Endothelial cell of umbilical vein (primary cell): ENCODE data around the gene ETV3L. TPM values are rescaled to one million over a fixed set of nuclear protein-coding genes. Genes with fewer than 3 reads are reported as not detected.

ENCODE experiments used
- BruUV-seq: library from RNA; stranded (reverse); fragments of 400-500 nt; replicated peaks from 2 replicates; lab custom pipeline; 2021; lab: Mats Ljungman, UMichigan
- CTCF ChIA-PET: fragments of 300-600, 350-600 bp; sonication (Branson Sonifier 250); formaldehyde crosslinking; loops from one replicate; lab custom pipeline; 2021; ENCODE audit warnings: antibody characterized with exemption, inconsistent platforms; lab: Charles Lee
- POLR2A ChIA-PET: fragments of 300-600, 350-600 bp; sonication (Branson Sonifier 250); formaldehyde crosslinking; loops from one replicate; lab custom pipeline; 2021; ENCODE audit warnings: antibody characterized with exemption, inconsistent platforms; lab: Charles Lee
- DNase-seq: peaks from one replicate; pipeline ENCODE4 v3.0.0-alpha.2; 2011; ENCODE audit warnings: low read depth, low spot score
- FAIRE-seq: peaks from 2 replicates; lab custom pipeline; 2011; peaks lifted over from hg19 to GRCh38; lab: Jason Lieb, UNC
- H2AFZ ChIP-seq: 2 replicates; pipeline ENCODE4 v1.6.0; 2012; ENCODE audit warnings: low read depth, low read length, control low read depth, inconsistent platforms
- H3K27ac ChIP-seq: 2 replicates; pipeline ENCODE4 v1.5.1; 2011; ENCODE audit warnings: low read depth, mild to moderate bottlenecking, control low read depth, low read length, moderate library complexity; ENCODE audit not compliant: insufficient read depth
- H3K27me3 ChIP-seq, 2 experiments: 2 replicates each; pipeline versions ENCODE4 v1.6.0 to v1.6.1; 2011; ENCODE audit warnings: low read length in 2 of 2, mixed read lengths in 1 of 2; ENCODE audit not compliant: control insufficient read depth in 2 of 2, insufficient read depth in 2 of 2
- H3K36me3 ChIP-seq, 2 experiments: 2 replicates in 1 of 2; 3 replicates in 1 of 2; pipeline ENCODE4 v1.5.1; 2011; ENCODE audit warnings: low read length in 2 of 2, mild to moderate bottlenecking in 1 of 2, moderate library complexity in 1 of 2; ENCODE audit not compliant: control insufficient read depth in 2 of 2, insufficient read depth in 2 of 2; ENCODE audit errors: extremely low read depth in 1 of 2
- H3K4me1 ChIP-seq: 3 replicates; pipeline ENCODE4 v1.5.1; 2011; ENCODE audit warnings: mild to moderate bottlenecking, low read length; ENCODE audit not compliant: control insufficient read depth, insufficient read depth; ENCODE audit errors: extremely low read depth
- H3K4me2 ChIP-seq: 2 replicates; pipeline ENCODE4 v1.6.1; 2011; ENCODE audit warnings: low read length, control low read depth, mixed read lengths; ENCODE audit not compliant: insufficient read depth
- H3K4me3 ChIP-seq, 3 experiments: fragments of 200-600 bp in 1 of 3; sonication (generic), shearing (Covaris generic) in 1 of 3; replicated peaks in 1 of 3; 2 replicates each; pipeline ENCODE4 v1.5.1; 2011 to 2016; ENCODE audit warnings: control low read depth in 3 of 3, low read length in 3 of 3, mild to moderate bottlenecking in 2 of 3, inconsistent platforms in 1 of 3, low read depth in 1 of 3, moderate library complexity in 1 of 3; ENCODE audit not compliant: insufficient read depth in 1 of 3
- H3K79me2 ChIP-seq: 2 replicates; pipeline ENCODE4 v1.6.0; 2012; ENCODE audit warnings: low read length, inconsistent platforms; ENCODE audit not compliant: control insufficient read depth, insufficient read depth
- H3K9ac ChIP-seq: replicated peaks from 2 replicates; pipeline ENCODE3; 2011; ENCODE audit warnings: low read length, control low read depth; ENCODE audit not compliant: insufficient read depth; ENCODE audit errors: extremely low read depth
- H3K9me1 ChIP-seq: replicated peaks from 3 replicates; pipeline ENCODE4 v1.6.0; 2011; ENCODE audit warnings: mild to moderate bottlenecking, low read length; ENCODE audit not compliant: control insufficient read depth, insufficient read depth; ENCODE audit errors: extremely low read depth
- H3K9me3 ChIP-seq: replicated peaks from 2 replicates; pipeline ENCODE4 v1.5.1; 2012; ENCODE audit warnings: low read length, inconsistent platforms; ENCODE audit not compliant: control insufficient read depth, insufficient read depth
- H4K20me1 ChIP-seq: replicated peaks from 2 replicates; pipeline ENCODE3; 2011; ENCODE audit warnings: mild to moderate bottlenecking, low read length; ENCODE audit not compliant: control insufficient read depth, insufficient read depth; ENCODE audit errors: extremely low read depth
- CTCF ChIP-seq, 2 donors: IDR thresholded peaks; 1 replicate in 1 of 2; 2 replicates in 1 of 2; pipeline ENCODE4 v1.5.1; 2011; ENCODE audit warnings: low read length in 2 of 2, mild to moderate bottlenecking in 2 of 2, moderate library complexity in 2 of 2, control low read depth in 1 of 2, inconsistent platforms in 1 of 2, low read depth in 1 of 2; ENCODE audit not compliant: insufficient read depth in 1 of 2; ENCODE audit errors: extremely low read depth in 1 of 2
- FOS ChIP-seq: IDR thresholded peaks from 2 replicates; pipeline ENCODE4 v1.6.1; 2011; ENCODE audit warnings: mild to moderate bottlenecking, low read length, moderate library complexity, borderline replicate concordance; ENCODE audit not compliant: insufficient read depth
- GATA2 ChIP-seq: IDR thresholded peaks from 2 replicates; pipeline ENCODE4 v1.7.0; 2011; ENCODE audit warnings: low read depth, mild to moderate bottlenecking, moderate library complexity, mixed read lengths, low read length; ENCODE audit not compliant: insufficient read length, insufficient read depth
- POLR2AphosphoS5 ChIP-seq: IDR thresholded peaks from 2 replicates; pipeline ENCODE4 v1.6.1; 2012; ENCODE audit warnings: low read depth, mild to moderate bottlenecking, control low read depth, low read length, moderate library complexity; ENCODE audit not compliant: insufficient read depth
- dilution Hi-C: fragments of 300-500 bp; cut with MboI; formaldehyde crosslinking; loops from one replicate; pipeline ENCODE4 v1.15.0; 2019; ENCODE audit warnings: low sequenced_read_pairs; ENCODE audit not compliant: extremely low pct_ligation_motif_present
- intact Hi-C: fragments of 100-400 bp; cut with micrococcal nuclease; formaldehyde crosslinking; loops from one replicate; pipeline ENCODE4 v1.10.0; 2022
- polyA plus RNA-seq, 4 experiments: library from polyadenylated mRNA; depleted of rRNA in 3 of 4; stranded (reverse) in 3 of 4; unstranded in 1 of 4; fragments of >200 nt; gene quantifications; 2 replicates each; pipeline versions ENCODE4 v1.2.1 to v1.2.3, GENCODE V29; 2011 to 2012; ENCODE audit warnings: missing spikeins in 1 of 4
- total RNA-seq: library from RNA; stranded (reverse); gene quantifications from 2 replicates; pipeline ENCODE4 v1.2.3, GENCODE V29; 2021

Gene ETV3L
- total and polyA plus RNA-seq, 2 donors (not counting 3 experiments of a cell fraction or from before 2014, with no cell fraction given) = not detected

GRCh38 chr1:157145076-157145475, 45.5 kb upstream of the ETV3L start:
- Histone ChIP-seq H3K79me2 (no peaks in the 10 kb centered on the region), H3K9me1 (no peaks in the 10 kb centered on the region), H3K4me2 (no peak overlapping the region), H3K36me3 (no peaks in the 10 kb centered on the region), H3K4me3 (no peak overlapping the region), H3K27me3 (peaks cover 0 to 6% of the 10 kb centered on the region in 2 experiments), H3K27ac (no peak overlapping the region), H2AFZ (no peak overlapping the region), H3K9ac (no peak overlapping the region), H3K9me3 (no peaks in the 10 kb centered on the region), H4K20me1 (no peaks in the 10 kb centered on the region), H3K4me1 (peaks cover 4% of the 10 kb centered on the region)
- no TSS peak for BruUV-seq
- DNase-seq = no peak
- TF ChIP-seq POLR2AphosphoS5 (no peak), FOS (peak; percentile 45)
- dilution Hi-C loops (no loop called here), intact Hi-C loops (no loop called here)
- POLR2A ChIA-PET = no interaction called here
- CTCF ChIA-PET = interaction anchor here (14.5 kb wide), 1 partner anchor 56 kb away, joined by 1121 read pairs; no protein-coding TSS in a partner anchor
- peak; percentile 18 for FAIRE-seq

GRCh38 chr1:157144509-157144908, 44.9 kb upstream of the ETV3L start:
- no peak overlapping the region for H3K27ac ChIP-seq
- no TSS peak for BruUV-seq
- H3K79me2 ChIP-seq = no peaks in the 10 kb centered on the region
- H3K36me3 ChIP-seq = no peaks in the 10 kb centered on the region
- peaks cover 4% of the 10 kb centered on the region for H3K4me1 ChIP-seq
- dilution Hi-C loops = no loop called here
- CTCF ChIA-PET = no interaction called here
- intact Hi-C loops = no loop called here
- H4K20me1 ChIP-seq = no peaks in the 10 kb centered on the region
- H2AFZ ChIP-seq = no peak overlapping the region
- H3K9me1 ChIP-seq = no peaks in the 10 kb centered on the region
- no peak for TF ChIP-seq CTCF (IDR thresholded peaks at IDR 0.05; ENCODE audit: extremely low read depth in 1 of 2, insufficient read depth in 1 of 2, low read depth in 1 of 2, low read length in 2 of 2)
- TF ChIP-seq GATA2 = no peak
- no peaks in the 10 kb centered on the region for H3K9me3 ChIP-seq
- POLR2A ChIA-PET = no interaction called here
- H3K4me2 ChIP-seq = no peak overlapping the region
- no peak overlapping the region for H3K9ac ChIP-seq
- H3K4me3 ChIP-seq = no peak overlapping the region
- DNase-seq (no peak), FAIRE-seq (no peak)
- peaks cover 0 to 4% of the 10 kb centered on the region in 2 experiments for H3K27me3 ChIP-seq
